ENCODE results near the gene NTRK1. TPM values are rescaled to one million over a fixed set of nuclear protein-coding genes. Genes with fewer than 3 reads are reported as not detected.

Gene NTRK1
- polyA plus RNA-seq, 1 experiment = not detected

- no peak overlapping the region for H3K4me3 ChIP-seq (ENCODE audit: low read depth, low read length)
- H3K27me3 ChIP-seq (ENCODE audit: control insufficient read depth, insufficient read depth, low read length) = no peaks in the 10 kb centered on the region
- ChIA-PET POLR2A (interaction anchor here (1.1 kb wide), 1 partner anchor 13 kb away, joined by 3 read pairs; no protein-coding TSS in a partner anchor), CTCF (interaction anchor here (1.0 kb wide), 1 partner anchor 21 kb away, joined by 3 read pairs; the partner anchor contains the start of gene PEAR1)
- TF ChIP-seq, protein P1, sequence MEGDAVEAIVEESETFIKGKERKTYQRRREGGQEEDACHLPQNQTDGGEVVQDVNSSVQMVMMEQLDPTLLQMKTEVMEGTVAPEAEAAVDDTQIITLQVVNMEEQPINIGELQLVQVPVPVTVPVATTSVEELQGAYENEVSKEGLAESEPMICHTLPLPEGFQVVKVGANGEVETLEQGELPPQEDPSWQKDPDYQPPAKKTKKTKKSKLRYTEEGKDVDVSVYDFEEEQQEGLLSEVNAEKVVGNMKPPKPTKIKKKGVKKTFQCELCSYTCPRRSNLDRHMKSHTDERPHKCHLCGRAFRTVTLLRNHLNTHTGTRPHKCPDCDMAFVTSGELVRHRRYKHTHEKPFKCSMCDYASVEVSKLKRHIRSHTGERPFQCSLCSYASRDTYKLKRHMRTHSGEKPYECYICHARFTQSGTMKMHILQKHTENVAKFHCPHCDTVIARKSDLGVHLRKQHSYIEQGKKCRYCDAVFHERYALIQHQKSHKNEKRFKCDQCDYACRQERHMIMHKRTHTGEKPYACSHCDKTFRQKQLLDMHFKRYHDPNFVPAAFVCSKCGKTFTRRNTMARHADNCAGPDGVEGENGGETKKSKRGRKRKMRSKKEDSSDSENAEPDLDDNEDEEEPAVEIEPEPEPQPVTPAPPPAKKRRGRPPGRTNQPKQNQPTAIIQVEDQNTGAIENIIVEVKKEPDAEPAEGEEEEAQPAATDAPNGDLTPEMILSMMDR (IDR thresholded peaks at IDR 0.05; ENCODE audit: low read depth, low read length) = no peak
- no peak overlapping the region for H3K27ac ChIP-seq (ENCODE audit: low read depth, low read length)
- H3K9me3 ChIP-seq (ENCODE audit: control insufficient read depth, insufficient read depth, low read length) = no peaks in the 10 kb centered on the region; the same call in 1 of the 2 replicates
- no peak for DNase-seq (ENCODE audit: low read depth, low spot score)
Measured at GRCh38 chr1:156914440-156914856, 53.8 kb downstream of the NTRK1 start.

DNA sequence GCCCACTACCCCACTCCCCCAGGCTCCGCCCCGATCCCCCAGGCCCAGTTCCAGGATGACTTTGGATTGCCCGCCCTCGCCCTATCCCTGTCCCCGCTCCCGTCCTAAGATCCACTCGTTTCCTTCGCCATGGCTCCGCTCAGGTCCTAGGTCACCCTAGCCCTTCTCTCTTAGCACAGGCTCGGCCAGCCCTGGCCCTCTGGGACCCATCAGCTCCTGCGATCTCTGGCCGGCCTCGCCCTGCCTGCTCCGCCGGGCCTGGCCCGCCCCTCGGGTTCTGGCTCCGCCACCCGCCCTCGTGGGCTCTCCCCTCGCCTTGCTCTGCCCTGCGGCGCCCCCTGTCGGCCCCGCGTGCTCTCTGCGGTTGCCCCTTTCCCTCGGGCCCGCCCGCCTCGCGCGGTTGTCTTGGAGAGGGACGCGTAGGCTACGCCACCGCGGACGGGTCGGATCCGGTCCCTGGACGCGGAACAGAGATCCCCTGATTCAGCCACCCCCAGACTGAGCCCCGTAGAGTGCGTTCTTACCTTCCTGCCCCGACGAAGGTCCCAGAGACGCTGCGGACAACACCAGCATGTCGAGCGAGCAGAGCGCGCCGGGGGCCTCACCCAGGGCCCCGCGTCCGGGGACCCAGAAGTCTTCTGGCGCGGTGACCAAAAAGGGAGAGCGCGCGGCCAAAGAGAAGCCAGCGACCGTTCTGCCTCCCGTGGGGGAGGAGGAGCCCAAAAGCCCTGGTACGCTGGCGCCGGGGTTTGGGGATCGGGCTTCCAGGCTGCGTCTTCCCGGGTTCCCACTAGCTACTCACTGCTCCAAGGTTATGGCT is 59.8 kb downstream of the NTRK1 start, which contains the start of gene LRRC71:
Gene LRRC71 (plus strand): TSS at position 400 of the 820 bp plus-strand sequence. CDS start 172 bp downstream, at position 572.
- TF ChIP-seq, protein P1 (IDR thresholded peaks at IDR 0.05; ENCODE audit: low read depth, low read length) = peak; percentile 86
- ChIA-PET POLR2A (no interaction called here), CTCF (interaction anchor here (0.6 to 4.2 kb wide), 16 partner anchors 9 to 261 kb away, joined by 3 to 62 read pairs (median 4); partner anchors contain the start of gene PEAR1)
- Histone ChIP-seq H3K9me3 (ENCODE audit: control insufficient read depth, insufficient read depth, low read length) (no peaks in the 10 kb centered on the region; the same call in 1 of the 2 replicates), H3K27me3 (ENCODE audit: control insufficient read depth, insufficient read depth, low read length) (peaks cover 44% of the 10 kb centered on the region), H3K4me3 (ENCODE audit: low read depth, low read length) (peak within 1 kb of the TSS; percentile 45), H3K27ac (ENCODE audit: low read depth, low read length) (no peak within 1 kb of the TSS)
- DNase-seq (ENCODE audit: low read depth, low spot score) = peak; percentile 29

DNA sequence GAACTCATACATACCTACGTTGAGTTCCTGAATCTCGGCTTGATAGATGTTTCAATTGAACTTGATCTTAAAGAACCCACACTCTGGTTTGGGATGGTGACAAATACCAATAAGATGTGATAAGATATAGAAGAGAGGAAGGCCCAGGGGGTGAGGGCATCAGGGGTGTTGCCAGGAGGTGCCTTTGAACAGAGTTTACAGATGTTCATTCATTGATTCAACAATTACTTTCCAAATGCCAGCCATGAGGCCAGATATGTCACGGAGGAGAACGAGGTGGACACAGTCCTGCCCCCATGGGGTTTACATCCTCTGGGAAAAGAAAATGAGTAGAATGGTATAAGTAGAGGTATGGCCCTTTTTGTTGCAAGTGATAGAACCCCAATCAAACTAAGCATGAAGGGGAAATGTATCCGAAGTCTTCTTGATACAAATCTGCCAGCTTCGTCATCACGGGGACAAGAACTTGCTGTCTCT is 60.4 kb downstream of the NTRK1 start:
- no peak for DNase-seq (ENCODE audit: low read depth, low spot score)
- Histone ChIP-seq H3K9me3 (ENCODE audit: control insufficient read depth, insufficient read depth, low read length) (no peaks in the 10 kb centered on the region; the same call in 1 of the 2 replicates), H3K27ac (ENCODE audit: low read depth, low read length) (no peak overlapping the region), H3K4me3 (ENCODE audit: low read depth, low read length) (no peak overlapping the region), H3K27me3 (ENCODE audit: control insufficient read depth, insufficient read depth, low read length) (peaks cover 47% of the 10 kb centered on the region)
- TF ChIP-seq, protein P1 (IDR thresholded peaks at IDR 0.05; ENCODE audit: low read depth, low read length) = no peak
- ChIA-PET POLR2A (no interaction called here), CTCF (interaction anchor here (0.6 to 4.2 kb wide), 6 partner anchors 10 to 232 kb away, joined by 3 to 62 read pairs (median 6); partner anchors contain the start of gene PEAR1)

- Histone ChIP-seq H3K27ac (ENCODE audit: low read depth, low read length) (no peak overlapping the region), H3K4me3 (ENCODE audit: low read depth, low read length) (peak overlapping the region; percentile 17), H3K9me3 (ENCODE audit: control insufficient read depth, insufficient read depth, low read length) (no peaks in the 10 kb centered on the region; the same call in 1 of the 2 replicates), H3K27me3 (ENCODE audit: control insufficient read depth, insufficient read depth, low read length) (peaks cover 56% of the 10 kb centered on the region)
- no peak for DNase-seq (ENCODE audit: low read depth, low spot score)
- POLR2A ChIA-PET = no interaction called here
- CTCF ChIA-PET = interaction anchor here (2.7 to 4.2 kb wide), 3 partner anchors 31 to 85 kb away, joined by 7 to 62 read pairs (median 8); partner anchors contain the start of gene PEAR1
- TF ChIP-seq, protein P1 (IDR thresholded peaks at IDR 0.05; ENCODE audit: low read depth, low read length) = no peak
Measured at GRCh38 chr1:156922986-156923669, 62.5 kb downstream of the NTRK1 start.
